DOHH2 (cell line): ENCODE data around the gene PACSIN1.

Experiments used
- H3F3A ChIP-seq: fragments of 200-600 bp; sonication (generic), shearing (Covaris generic); 2 replicates; pipeline ENCODE4 v1.6.0; 2016; ENCODE audit warnings: antibody characterized with exemption, mild to moderate bottlenecking; ENCODE audit not compliant: control insufficient read depth, insufficient read depth
- H3K27ac ChIP-seq: fragments of 200-600 bp; sonication (generic); 2 replicates; pipeline ENCODE4 v1.5.1; 2014; ENCODE audit warnings: low read depth, mild to moderate bottlenecking, low read length, moderate library complexity
- H3K27me3 ChIP-seq: fragments of 200-600 bp; sonication (generic); 2 replicates; pipeline ENCODE4 v1.6.1; 2014; ENCODE audit warnings: mild to moderate bottlenecking, low read length, mixed read lengths; ENCODE audit not compliant: control insufficient read depth
- H3K36me3 ChIP-seq: fragments of 200-600 bp; sonication (generic); 2 replicates; pipeline ENCODE4 v1.6.1; 2014; ENCODE audit warnings: mild to moderate bottlenecking, low read length, moderate library complexity, mixed read lengths; ENCODE audit not compliant: control insufficient read depth
- H3K4me1 ChIP-seq: fragments of 200-600 bp; sonication (generic); 2 replicates; pipeline ENCODE4 v1.6.1; 2014; ENCODE audit warnings: mild to moderate bottlenecking, low read length, mixed read lengths; ENCODE audit not compliant: control insufficient read depth
- H3K4me2 ChIP-seq: fragments of 200-600 bp; sonication (generic); 2 replicates; pipeline ENCODE4 v1.6.0; 2014; ENCODE audit warnings: mild to moderate bottlenecking, low read length, moderate library complexity
- H3K4me3 ChIP-seq: fragments of 200-600 bp; sonication (generic); 2 replicates; pipeline ENCODE4 v1.5.1; 2014; ENCODE audit warnings: mild to moderate bottlenecking, low read length, mixed read lengths
- H3K79me2 ChIP-seq: fragments of 200-600 bp; sonication (generic); 2 replicates; pipeline ENCODE4 v1.6.1; 2014; ENCODE audit warnings: mild to moderate bottlenecking, low read length, mixed read lengths; ENCODE audit not compliant: control insufficient read depth
- H3K9me2 ChIP-seq: fragments of 200-600 bp; sonication (generic); replicated peaks from 2 replicates; pipeline ENCODE4 v1.6.1; 2014; ENCODE audit warnings: mild to moderate bottlenecking, low read length, mixed read lengths; ENCODE audit not compliant: control insufficient read depth
- H3K9me3 ChIP-seq: fragments of 200-600 bp; sonication (generic); 2 replicates; pipeline ENCODE4 v1.6.1; 2014; ENCODE audit warnings: antibody characterized with exemption, low read length, mixed read lengths; ENCODE audit not compliant: control insufficient read depth, insufficient read depth
- H4K20me1 ChIP-seq: fragments of 200-600 bp; sonication (generic); 2 replicates; pipeline ENCODE4 v1.6.0; 2014; ENCODE audit warnings: low read depth, mild to moderate bottlenecking, antibody characterized with exemption, low read length, moderate library complexity; ENCODE audit not compliant: control insufficient read depth, insufficient read depth
- EZH2phosphoT487 ChIP-seq: fragments of 200-600 bp; sonication (generic); IDR thresholded peaks from 2 replicates; pipeline ENCODE4 v1.6.1; 2017; ENCODE audit warnings: borderline replicate concordance, mild to moderate bottlenecking, antibody characterized with exemption, low read length, moderate library complexity, mixed read lengths
- TF ChIP-seq, protein P1 (sequence below): fragments of 200-600 bp; sonication (generic); IDR thresholded peaks from one replicate; pipeline ENCODE4 v1.5.1; 2014; ENCODE audit warnings: antibody characterized with exemption, mild to moderate bottlenecking, low read depth, low read length; ENCODE audit not compliant: poor library complexity, severe bottlenecking

The PACSIN1 gene, protein sequence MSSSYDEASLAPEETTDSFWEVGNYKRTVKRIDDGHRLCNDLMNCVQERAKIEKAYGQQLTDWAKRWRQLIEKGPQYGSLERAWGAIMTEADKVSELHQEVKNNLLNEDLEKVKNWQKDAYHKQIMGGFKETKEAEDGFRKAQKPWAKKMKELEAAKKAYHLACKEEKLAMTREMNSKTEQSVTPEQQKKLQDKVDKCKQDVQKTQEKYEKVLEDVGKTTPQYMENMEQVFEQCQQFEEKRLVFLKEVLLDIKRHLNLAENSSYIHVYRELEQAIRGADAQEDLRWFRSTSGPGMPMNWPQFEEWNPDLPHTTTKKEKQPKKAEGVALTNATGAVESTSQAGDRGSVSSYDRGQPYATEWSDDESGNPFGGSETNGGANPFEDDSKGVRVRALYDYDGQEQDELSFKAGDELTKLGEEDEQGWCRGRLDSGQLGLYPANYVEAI

DNA sequence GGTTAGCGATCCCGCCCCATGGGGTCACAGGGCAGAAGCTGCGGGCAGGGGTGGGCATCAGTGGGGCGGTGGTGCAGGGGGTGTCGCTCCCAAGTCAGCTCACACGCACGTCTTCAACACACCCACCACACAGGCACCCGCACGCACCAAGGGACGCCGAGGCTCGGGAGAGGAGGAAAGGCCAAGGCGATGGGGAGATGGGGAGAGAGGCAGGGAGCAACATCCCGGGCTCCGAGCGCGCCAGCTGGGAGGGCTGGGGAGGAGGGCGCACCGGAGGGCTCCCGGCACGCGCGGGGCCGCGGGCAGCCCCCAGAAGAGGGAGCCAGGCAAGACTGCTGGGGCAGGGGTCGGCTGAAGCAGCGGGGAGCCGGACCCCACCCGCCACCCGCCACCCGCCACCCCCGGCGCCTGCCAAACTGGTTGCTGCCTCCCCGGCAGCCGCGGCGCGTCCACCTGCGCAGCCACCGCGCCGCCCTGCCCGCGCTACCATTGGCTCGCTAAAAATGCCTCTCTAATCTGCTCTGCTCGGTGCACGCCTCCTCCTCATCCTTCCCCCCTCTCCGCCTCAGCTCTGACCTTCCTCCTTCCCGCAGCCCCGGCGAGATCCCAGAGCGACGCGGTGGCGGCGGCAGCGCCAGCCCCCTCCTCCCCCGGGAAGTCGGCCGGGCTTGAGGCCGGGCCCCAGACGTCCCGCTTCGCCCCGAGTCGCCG lies at the start of gene PACSIN1:
PACSIN1 (plus strand) TSS at position 546 of the 711 bp plus-strand sequence. CDS start 60,230 bp downstream, outside the sequence.
- H3K9me3 ChIP-seq = no peaks in the 10 kb centered on the region
- H3F3A ChIP-seq = peaks cover 3% of the 10 kb centered on the region; the same call in 1 of the 2 replicates
- peak within 1 kb of the TSS; percentile 72 for H3K4me3 ChIP-seq
- 0 out of 2 replicates have a peak within 1 kb of the TSS, but pooled peaks have one; percentile 20 for H3K27ac ChIP-seq
- TF ChIP-seq, protein P1, sequence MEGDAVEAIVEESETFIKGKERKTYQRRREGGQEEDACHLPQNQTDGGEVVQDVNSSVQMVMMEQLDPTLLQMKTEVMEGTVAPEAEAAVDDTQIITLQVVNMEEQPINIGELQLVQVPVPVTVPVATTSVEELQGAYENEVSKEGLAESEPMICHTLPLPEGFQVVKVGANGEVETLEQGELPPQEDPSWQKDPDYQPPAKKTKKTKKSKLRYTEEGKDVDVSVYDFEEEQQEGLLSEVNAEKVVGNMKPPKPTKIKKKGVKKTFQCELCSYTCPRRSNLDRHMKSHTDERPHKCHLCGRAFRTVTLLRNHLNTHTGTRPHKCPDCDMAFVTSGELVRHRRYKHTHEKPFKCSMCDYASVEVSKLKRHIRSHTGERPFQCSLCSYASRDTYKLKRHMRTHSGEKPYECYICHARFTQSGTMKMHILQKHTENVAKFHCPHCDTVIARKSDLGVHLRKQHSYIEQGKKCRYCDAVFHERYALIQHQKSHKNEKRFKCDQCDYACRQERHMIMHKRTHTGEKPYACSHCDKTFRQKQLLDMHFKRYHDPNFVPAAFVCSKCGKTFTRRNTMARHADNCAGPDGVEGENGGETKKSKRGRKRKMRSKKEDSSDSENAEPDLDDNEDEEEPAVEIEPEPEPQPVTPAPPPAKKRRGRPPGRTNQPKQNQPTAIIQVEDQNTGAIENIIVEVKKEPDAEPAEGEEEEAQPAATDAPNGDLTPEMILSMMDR = no peak
- no peak for TF ChIP-seq EZH2phosphoT487
- peaks cover 48% of the 10 kb centered on the region for H3K4me1 ChIP-seq
- H3K9me2 ChIP-seq = no peaks in the 10 kb centered on the region
- no peaks in the 10 kb centered on the region for H3K36me3 ChIP-seq
- no peaks in the 10 kb centered on the region for H4K20me1 ChIP-seq
- H3K27me3 ChIP-seq = peaks cover 5% of the 10 kb centered on the region; the same call in 1 of the 2 replicates
- H3K4me2 ChIP-seq = peak within 1 kb of the TSS; percentile 75
- no peaks in the 10 kb centered on the region for H3K79me2 ChIP-seq

DNA sequence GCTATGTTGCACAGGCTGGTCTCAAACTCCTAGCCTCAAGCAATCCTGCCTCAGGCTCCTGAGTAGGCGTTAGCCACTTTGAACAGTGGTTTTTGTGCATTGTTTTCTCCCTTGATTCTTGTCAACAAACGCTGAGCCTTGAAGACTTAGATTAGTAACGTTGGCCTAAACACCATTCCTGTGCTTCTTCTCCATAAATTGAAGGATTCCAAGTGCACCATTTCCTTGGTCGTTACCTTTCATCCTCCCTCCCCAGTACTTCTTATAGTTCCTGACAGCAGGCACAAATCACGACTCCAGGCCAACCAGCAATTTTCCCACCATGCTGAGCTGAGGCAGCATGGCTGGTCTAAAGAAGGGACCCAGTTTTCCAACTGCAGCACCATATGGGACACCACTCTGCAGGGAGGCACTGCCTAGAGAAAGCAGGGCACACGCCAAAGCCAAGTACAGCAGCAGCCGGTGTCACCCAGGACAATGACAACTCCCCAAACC lies 49.0 kb upstream of the PACSIN1 start:
- no peaks in the 10 kb centered on the region for H3K9me2 ChIP-seq
- peaks cover 66% of the 10 kb centered on the region for H3F3A ChIP-seq
- peaks cover 16% of the 10 kb centered on the region; the same call in 1 of the 2 replicates for H4K20me1 ChIP-seq
- no peak overlapping the region for H3K27ac ChIP-seq
- H3K4me3 ChIP-seq = no peak overlapping the region
- peaks cover 82% of the 10 kb centered on the region for H3K36me3 ChIP-seq
- H3K4me1 ChIP-seq = peaks cover 3% of the 10 kb centered on the region; the same call in 1 of the 2 replicates
- H3K9me3 ChIP-seq = no peaks in the 10 kb centered on the region
- no peaks in the 10 kb centered on the region for H3K27me3 ChIP-seq
- TF ChIP-seq, protein P1 = no peak
- no peak for TF ChIP-seq EZH2phosphoT487
- H3K79me2 ChIP-seq = peaks cover 13% of the 10 kb centered on the region
- H3K4me2 ChIP-seq = no peak overlapping the region

DNA sequence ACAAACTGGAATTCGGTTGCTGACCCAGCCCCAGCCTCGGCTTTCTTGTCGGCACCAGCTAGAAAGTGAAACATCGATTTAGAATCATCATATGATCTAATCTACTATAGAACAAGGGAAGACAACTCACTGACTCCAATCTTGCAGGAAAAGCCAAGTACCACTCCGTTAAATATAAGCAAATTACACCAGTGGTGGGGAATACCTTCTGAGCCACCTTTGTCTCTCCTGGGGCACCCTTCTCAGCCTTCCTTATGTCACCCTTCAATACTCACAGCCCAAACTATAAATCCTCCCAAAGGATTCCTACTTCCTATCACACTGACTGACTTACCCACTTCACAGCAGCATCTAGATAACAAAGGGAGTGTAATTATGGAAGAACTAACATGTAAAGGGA lies 47.5 kb upstream of the PACSIN1 start:
- TF ChIP-seq, protein P1 = no peak
- no peak for TF ChIP-seq EZH2phosphoT487

More for the DNA sequence above, 47.5 kb upstream of the PACSIN1 start:
- Histone ChIP-seq H3K9me3 (no peaks in the 10 kb centered on the region), H3K4me2 (no peak overlapping the region), H3K27ac (no peak overlapping the region), H4K20me1 (peaks cover 19% of the 10 kb centered on the region; the same call in 1 of the 2 replicates), H3K27me3 (no peaks in the 10 kb centered on the region), H3K4me1 (peaks cover 12% of the 10 kb centered on the region), H3K4me3 (no peak overlapping the region), H3K9me2 (no peaks in the 10 kb centered on the region), H3K36me3 (peaks cover 90% of the 10 kb centered on the region), H3K79me2 (peaks cover 26% of the 10 kb centered on the region), H3F3A (peaks cover 72% of the 10 kb centered on the region)
